Right atrium auricular region (tissue), 2 donors: Measurements from ENCODE around the gene IRF8. TPM values are rescaled to one million over a fixed set of nuclear protein-coding genes. Genes with fewer than 3 reads are reported as not detected.

ENCODE experiments used
- DNase-seq: peaks from one replicate; pipeline ENCODE4 v3.0.0-alpha.2; 2019; ENCODE audit warnings: low spot score
- H3K27ac ChIP-seq, 2 donors: fragments of 200-600 bp; sonication (generic); 1 replicate in 1 of 2; 2 replicates in 1 of 2; pipeline ENCODE4 v1.5.1; 2016 to 2019
- H3K27me3 ChIP-seq, 2 donors: fragments of 200-600 bp; sonication (generic); one replicate each; pipeline versions ENCODE4 v1.5.1 to v1.6.0; 2017 to 2019
- H3K36me3 ChIP-seq: fragments of 200-600 bp; sonication (generic); one replicate; pipeline ENCODE4 v1.5.1; 2016
- H3K4me1 ChIP-seq, 2 donors: fragments of 200-600 bp; sonication (generic); one replicate each; pipeline versions ENCODE4 v1.5.1 to v1.6.0; 2017 to 2019
- H3K4me3 ChIP-seq, 2 donors: fragments of 200-600 bp; sonication (generic); 1 replicate in 1 of 2; 2 replicates in 1 of 2; pipeline ENCODE4 v1.5.1; 2017 to 2019; ENCODE audit warnings: mild to moderate bottlenecking in 1 of 2, moderate library complexity in 1 of 2
- H3K9me3 ChIP-seq, 2 donors: fragments of 200-600 bp; sonication (generic); one replicate each; pipeline ENCODE4 v1.5.1; 2019
- CTCF ChIP-seq, 2 donors: fragments of 200-600 bp; sonication (generic); IDR thresholded peaks; one replicate each; pipeline ENCODE4 v1.5.1; 2019; ENCODE audit warnings: antibody characterized with exemption in 2 of 2
- total RNA-seq, 2 donors: library from RNA; depleted of rRNA; stranded (reverse); fragments of >200 nt; gene quantifications; one replicate each; pipeline ENCODE4 v1.1.0, GENCODE V29; 2016

Gene IRF8
- total RNA-seq, 2 donors from 2014 or later = 2.2 to 10.6 TPM

GRCh38 chr16:85919271-85920267 is 20.6 kb downstream of the IRF8 start:
- TF ChIP-seq CTCF (IDR thresholded peaks at IDR 0.05) = no peak
- Histone ChIP-seq H3K36me3 (no peaks in the 10 kb centered on the region), H3K4me1 (peaks cover 0 to 12% of the 10 kb centered on the region in 2 donors), H3K9me3 (no peaks in the 10 kb centered on the region), H3K4me3 (no peak overlapping the region), H3K27ac (no peak overlapping the region), H3K27me3 (no peaks in the 10 kb centered on the region)
- no peak for DNase-seq

GRCh38 chr16:85921026-85921425 is 22.1 kb downstream of the IRF8 start:
- Histone ChIP-seq H3K27me3 (no peaks in the 10 kb centered on the region), H3K4me3 (no peak overlapping the region), H3K9me3 (no peaks in the 10 kb centered on the region), H3K36me3 (no peaks in the 10 kb centered on the region), H3K27ac (no peak overlapping the region), H3K4me1 (peaks cover 0 to 11% of the 10 kb centered on the region in 2 donors)
- TF ChIP-seq CTCF (IDR thresholded peaks at IDR 0.05) = no peak
- DNase-seq = no peak

- Histone ChIP-seq H3K36me3 (no peaks in the 10 kb centered on the region), H3K27me3 (no peaks in the 10 kb centered on the region), H3K27ac (no peak overlapping the region), H3K9me3 (no peaks in the 10 kb centered on the region), H3K4me1 (no peaks in the 10 kb centered on the region), H3K4me3 (no peak overlapping the region)
- TF ChIP-seq CTCF (IDR thresholded peaks at IDR 0.05) = no peak
- no peak for DNase-seq
Measured at GRCh38 chr16:85923153-85924021, 24.4 kb downstream of the IRF8 start.

GRCh38 chr16:85924675-85925074 is 25.7 kb downstream of the IRF8 start:
- no peak overlapping the region for H3K4me3 ChIP-seq
- no peak overlapping the region for H3K27ac ChIP-seq
- TF ChIP-seq CTCF (IDR thresholded peaks at IDR 0.05) = no peak
- H3K9me3 ChIP-seq = no peaks in the 10 kb centered on the region
- no peaks in the 10 kb centered on the region for H3K4me1 ChIP-seq
- no peak for DNase-seq
- no peaks in the 10 kb centered on the region for H3K27me3 ChIP-seq
- no peaks in the 10 kb centered on the region for H3K36me3 ChIP-seq

GRCh38 chr16:85926370-85926769 is 27.4 kb downstream of the IRF8 start:
- Histone ChIP-seq H3K4me3 (no peak overlapping the region), H3K4me1 (no peaks in the 10 kb centered on the region), H3K27me3 (no peaks in the 10 kb centered on the region), H3K27ac (no peak overlapping the region), H3K9me3 (no peaks in the 10 kb centered on the region), H3K36me3 (no peaks in the 10 kb centered on the region)
- no peak for TF ChIP-seq CTCF (IDR thresholded peaks at IDR 0.05)
- DNase-seq = no peak
